HG02870 (cell line): Measurements from ENCODE around the gene TAS2R38.

ENCODE experiments used
- ATAC-seq: cut with Tn5 transposase; IDR thresholded peaks from one replicate; pipeline ENCODE4 v1.9.1; 2021; ENCODE audit warnings: mild to moderate bottlenecking, moderate library complexity; ENCODE audit not compliant: unreplicated experiment

The TAS2R38 gene

DNA sequence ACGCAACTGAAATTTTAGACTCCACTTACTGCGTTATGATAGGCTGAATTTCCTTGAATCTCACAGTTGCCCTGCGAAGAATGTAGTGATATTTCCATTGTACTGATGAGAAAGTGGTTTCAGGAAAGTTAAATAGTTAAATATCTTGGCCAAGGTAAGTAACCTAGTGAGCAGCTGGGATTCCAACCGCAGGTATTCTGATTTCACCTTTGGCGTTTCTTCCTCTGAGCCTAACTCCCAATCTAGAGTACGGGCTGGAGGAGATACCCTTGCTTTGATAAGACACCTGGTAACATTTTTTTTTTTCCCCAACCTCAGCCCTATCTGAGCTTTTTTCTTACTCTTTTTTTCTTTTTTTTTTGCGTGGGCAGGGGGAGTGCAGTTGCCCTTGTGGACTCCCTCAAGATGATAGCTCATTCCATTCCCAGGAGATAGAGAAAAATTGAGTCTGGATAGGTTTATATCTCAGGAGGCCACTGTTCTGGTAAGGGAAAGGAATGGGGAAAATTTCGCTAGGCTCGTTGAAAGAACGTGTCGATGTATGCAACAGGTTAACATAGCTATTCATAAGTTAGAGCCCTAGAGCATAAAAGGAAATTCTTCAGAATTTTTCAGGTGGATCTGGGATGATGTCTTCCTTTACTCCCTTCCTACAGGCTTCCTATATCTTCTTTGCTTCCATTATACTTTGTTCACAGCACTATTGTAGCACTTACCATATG, 3.1 kb upstream of the TAS2R38 start:
- no peak for ATAC-seq

DNA sequence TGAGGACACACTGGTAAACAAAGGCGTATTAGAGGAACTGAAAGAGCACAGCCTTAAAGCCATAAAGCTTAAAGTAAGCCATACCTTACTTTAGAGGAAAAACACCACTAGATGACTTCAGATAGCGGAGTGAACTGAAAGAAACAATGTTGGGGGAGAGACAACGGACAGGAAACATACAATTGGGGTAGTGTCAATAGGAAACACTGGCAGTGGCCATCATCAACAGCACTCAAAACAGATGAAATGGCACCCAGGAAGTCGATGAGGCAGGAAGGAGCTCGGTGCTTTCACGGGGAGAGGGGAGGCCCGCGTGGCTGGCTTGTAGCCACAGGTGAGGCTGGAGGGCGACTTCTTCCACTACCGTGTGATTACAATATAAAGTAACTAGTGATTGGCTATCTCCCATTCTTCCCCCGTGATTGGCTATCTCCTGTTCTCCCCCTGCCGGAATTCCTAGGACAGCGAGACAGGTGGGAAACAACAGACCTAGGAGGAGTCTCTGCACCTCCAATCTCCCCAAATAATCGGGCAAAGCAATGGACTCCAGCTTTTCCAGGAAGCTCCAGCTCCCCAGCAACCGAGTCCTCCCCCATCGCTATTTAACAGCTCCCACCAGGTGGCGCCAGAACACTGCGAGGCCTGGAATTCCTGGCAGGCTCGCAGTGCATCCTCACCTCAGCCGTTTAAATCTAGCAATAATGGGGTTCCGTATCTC, 2.4 kb upstream of the TAS2R38 start:
- peak; percentile 72 for ATAC-seq

DNA sequence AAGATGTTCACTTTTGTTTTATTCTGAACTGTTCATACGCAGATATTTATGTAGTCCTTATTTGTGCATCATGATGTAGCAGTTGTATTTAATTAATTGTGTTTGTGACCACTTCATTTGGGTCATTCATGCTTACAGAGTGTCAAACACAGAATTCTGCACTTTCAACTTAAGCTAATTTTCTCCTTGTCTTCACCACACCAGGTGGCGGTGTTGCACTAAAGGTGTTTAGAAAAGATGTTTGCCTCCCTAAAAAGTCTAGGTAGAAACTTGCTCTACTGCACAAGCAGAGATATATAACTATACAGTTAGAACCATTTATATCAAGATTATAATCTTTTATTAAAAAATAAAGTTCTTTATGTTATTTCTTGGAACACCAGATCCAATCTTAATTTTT, 1.3 kb upstream of the TAS2R38 start:
- ATAC-seq = no peak

DNA sequence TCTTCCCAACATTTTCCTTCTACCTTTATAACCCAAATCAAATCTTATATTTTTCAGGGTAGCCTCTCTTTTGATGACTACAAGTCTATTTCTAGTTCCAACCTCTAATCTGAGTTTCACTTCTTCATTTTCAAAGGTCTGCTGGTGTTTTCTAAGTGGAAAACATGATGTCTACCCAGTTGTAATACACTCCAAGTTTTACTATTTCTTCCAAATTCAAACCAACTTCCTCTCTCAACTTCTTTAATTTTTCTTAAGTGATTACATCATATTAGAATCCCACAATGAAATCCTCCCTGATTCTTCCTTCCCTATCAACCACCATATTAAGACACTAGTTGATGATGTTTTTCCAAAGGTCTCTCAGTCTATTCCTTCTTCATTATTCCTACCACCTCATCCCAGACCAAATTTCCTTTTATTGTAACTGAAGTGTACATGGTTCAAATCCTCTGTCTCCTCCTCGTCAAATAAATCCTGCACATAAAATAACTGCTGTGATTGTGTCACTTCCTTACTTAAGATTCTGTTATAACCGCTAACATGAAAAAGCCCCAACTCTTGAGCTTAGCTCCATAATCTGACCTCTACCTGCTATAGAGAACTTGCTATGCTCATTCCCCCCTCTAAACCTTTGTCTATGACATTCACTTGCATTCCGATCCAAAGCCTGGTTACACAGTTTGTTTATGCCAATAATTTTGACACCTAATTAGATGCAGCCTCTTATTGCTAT, 12.7 kb downstream of the TAS2R38 start:
- ATAC-seq = peak; percentile 85

DNA sequence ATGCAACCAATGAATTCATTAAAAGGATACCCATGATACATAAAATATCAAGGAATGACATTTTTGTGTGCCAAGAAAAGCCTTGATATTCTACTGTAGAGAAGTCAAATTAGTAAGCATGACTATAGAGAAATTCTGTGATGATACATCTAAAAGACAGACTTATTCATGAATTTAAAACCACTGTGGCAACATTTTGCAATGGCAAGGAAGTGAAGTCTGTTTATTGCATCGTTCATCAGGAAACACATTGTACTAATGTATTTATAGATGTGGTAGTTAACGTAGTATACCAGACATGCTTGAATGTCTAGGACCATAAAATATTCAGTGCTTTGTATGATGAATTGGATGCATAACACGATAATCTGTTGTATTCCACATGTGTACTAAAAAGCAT, 17.5 kb downstream of the TAS2R38 start:
- no peak for ATAC-seq

DNA sequence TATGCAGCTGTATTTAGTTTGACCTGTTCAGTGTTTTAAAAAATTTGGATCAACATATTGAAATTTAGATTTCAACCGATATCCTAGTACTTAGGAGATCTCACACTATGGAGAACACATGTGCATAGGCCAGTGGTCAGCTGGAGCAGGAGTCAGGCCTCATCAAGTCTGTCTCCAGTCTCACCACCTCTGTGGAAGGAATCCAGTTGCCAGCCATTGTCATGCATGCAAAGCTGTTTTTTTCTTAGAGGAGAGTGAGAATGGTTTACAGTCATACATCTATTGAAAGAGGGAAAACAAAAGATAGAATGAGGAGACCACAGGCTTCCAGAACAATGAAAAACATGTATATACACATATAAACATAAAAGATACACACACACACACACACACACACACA, 19.2 kb downstream of the TAS2R38 start:
- no peak for ATAC-seq

DNA sequence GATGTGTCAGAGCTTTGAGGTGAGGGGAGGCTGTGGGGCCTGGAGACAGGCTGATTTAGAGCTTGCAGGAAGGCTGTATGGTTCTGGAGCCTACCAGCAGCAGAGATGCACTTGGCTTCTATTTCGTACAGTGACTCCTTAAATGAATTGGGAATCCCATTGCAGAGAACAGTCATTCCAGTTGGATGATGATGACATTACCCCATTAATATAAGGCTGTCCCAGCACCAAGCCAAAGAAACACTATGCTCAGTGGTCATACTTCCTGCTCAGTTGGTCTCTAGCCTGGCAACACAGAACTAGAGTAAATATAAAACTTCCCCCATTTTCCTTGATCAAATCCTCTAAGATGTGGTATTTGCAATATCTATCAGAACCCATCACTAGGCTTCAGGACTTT, 21.1 kb downstream of the TAS2R38 start:
- no peak for ATAC-seq

DNA sequence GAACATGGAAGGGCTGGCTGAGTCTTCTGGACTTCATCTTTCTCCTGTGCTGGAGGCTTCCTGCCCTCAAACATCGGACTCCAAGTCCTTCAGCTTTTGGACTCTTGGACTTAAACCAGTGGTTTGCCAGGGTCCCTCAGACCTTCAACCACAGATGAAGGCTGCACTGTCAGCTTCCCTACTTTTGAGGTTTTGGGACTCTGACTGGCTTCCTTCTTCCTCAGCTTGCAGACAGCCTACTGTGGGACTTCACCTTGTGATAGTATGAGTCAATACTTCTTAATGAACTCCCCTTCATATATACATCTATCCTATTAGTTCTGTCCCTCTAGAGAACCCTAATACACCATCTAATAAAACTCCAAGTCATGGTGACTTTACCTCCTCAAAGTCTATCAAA, 22.8 kb downstream of the TAS2R38 start:
- no peak for ATAC-seq

DNA sequence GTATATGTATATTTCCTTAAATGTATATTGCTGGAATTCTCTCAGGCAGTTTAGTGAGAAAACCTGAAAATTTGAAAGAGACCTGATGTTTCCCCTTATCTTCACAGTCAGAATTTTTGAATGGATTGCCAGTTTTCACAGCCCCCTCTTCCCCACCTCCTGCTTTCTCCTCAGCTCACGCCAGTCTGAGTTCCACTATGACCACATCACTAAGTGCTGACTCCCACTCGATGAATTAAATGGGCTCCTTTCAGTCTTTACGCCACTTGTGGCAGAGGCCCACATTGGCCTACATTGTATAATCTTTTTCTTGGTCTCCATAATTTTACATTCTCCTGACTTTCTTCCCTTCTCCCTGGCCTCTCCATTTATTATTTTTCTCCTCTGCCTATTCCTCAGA, 23.7 kb downstream of the TAS2R38 start:
- ATAC-seq = no peak

DNA sequence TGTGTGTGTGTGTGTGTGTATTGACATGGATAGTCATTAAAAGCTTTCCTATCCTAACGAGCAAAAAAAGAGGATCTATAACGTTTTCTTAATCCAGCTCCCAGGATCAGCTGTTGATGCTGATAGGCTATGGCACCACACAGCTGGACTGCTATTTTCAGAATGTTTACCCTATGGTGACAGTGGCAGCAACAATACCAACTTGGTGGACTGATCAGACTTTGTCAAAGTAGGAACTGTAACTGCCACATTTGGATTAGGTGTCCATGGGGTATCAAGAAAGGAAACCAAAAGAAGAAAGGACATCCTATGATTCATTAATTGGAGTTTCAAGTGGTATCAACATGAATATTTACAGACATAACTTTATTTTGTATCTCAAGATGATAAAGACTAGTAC, 24.1 kb downstream of the TAS2R38 start:
- ATAC-seq = no peak

DNA sequence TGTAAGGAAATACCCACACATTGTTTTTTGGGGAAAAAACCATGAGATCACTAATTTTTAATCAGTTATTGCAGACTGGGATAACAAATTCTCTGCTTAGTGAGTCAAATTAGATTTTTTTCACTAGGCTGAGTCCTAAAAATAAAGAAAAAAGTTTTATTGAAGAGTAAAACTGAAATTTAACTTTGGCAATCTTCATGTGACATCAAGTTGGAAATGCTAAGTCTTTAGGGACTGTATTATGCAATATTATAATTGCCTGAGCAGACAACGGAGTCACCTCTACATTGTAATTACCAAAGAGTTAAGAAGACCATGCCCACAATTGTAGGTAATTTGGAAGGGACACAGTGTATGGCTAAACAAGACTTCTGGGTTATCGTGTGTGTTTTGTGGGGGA, 24.6 kb downstream of the TAS2R38 start:
- ATAC-seq = no peak

DNA sequence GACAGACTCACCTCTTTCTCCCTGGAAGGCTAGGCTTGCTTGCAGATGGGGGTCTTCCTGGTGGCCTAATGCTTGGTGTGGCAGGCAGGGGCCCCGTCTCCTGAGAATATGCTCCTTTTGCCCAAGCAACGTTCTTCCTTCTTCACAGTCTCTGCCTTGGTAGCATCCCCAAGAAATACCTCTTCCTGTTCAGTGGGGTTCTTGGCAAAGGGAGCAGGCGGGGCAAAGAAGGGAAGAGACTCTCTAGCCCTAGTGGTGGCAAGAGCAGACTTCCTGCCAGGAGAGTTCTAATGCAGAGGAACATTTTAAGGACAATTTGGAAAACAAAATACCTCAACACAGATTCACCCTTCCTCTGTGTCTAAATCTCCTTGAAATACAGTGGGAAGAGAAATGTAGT, 26.8 kb downstream of the TAS2R38 start, which contains the start of gene CLEC5A:
Gene CLEC5A (minus strand): TSS at position 179 of the 400 bp plus-strand sequence. CDS start 682 bp downstream, outside the sequence.
- no peak for ATAC-seq

DNA sequence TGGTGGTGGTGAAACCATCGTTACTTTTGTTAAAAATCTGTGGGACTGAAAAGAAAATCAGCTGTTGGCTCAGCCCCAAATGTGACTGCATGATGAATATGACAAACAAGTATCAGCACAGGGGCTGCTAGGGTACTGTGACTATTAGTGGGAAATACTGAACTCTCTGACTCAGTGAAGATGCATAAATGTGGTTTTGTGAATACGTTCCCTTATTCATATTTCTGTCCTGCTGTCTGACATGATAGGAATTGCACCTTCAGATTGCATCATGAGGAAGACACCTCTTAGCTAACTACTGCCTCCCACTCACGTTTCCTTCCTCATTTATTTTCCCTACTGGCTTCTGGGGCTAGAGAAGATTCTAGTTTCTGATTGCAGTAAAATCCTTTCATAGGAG, 28.2 kb downstream of the TAS2R38 start:
- ATAC-seq = no peak

DNA sequence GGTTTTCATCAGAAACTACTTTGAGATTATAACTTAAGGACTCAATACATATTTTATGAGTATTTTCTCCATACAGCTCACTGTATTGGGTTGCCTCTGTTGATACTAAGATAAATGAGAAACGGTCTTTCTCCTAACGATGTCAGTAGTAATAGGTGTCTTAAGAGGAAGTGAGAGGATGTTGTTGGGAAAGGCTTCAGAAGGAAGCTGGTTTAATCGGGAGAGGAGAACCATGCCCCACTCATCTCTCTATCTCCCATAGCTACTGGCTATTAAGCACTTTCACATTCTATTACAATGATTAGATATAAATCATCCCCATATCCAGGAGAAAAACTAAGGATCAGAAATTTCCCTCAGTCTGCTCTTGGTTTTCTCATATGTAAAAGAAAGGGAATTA, 28.8 kb downstream of the TAS2R38 start:
- no peak for ATAC-seq

DNA sequence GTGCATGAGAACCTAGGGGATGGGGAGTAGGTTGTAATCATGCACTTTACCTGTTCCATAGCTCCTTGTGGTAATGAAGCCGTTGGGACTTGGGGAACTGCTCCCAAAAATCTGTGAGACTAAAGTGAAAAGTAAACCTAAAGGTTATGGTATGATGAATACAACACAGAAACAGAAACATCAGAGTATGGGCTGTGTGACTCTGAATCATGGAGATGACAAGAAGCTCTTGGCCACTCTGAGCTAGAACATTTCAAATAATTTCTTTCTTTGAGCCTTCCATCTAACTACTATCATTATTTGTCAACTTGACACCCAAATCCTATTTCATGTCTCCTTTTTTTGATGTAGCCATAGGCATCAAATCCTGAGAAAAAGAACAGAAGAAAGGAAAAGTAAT, 29.7 kb downstream of the TAS2R38 start:
- no peak for ATAC-seq

DNA sequence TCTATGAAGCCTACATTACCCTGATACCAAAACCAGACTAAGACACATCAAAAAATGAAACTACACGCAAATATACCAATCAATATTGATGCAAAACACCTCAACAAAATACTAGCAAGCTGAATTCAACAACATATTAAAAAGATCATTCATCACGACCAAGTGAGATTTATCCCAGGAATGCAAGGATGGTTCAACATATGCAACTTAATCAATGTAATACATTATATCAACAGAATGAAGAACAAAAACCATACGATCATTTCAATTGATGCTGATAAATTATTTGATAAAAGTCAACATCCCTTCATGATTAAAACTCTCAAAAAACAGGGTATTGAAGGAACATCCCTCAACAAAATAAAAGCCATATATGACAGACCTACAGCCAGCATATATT, 32.5 kb downstream of the TAS2R38 start:
- ATAC-seq = no peak

DNA sequence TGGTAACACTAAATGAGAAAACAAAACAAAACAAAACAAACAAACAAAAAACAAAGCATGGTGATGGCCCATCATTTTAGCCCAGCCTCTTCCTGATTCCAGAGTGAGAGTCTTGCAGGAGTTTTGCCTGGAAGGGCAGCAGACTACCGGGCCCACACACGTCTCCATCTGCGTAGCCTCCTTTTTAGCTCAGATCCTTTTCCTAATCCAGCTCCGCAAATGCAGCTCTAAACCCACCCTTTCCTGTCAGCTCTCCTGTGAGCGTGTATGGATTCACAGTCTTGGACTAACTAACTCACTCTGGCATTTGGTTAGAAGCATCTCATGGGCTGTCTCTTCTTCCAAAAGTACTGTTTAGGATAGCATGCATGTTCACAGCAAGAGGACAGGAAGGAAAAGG, 43.4 kb downstream of the TAS2R38 start:
- no peak for ATAC-seq

DNA sequence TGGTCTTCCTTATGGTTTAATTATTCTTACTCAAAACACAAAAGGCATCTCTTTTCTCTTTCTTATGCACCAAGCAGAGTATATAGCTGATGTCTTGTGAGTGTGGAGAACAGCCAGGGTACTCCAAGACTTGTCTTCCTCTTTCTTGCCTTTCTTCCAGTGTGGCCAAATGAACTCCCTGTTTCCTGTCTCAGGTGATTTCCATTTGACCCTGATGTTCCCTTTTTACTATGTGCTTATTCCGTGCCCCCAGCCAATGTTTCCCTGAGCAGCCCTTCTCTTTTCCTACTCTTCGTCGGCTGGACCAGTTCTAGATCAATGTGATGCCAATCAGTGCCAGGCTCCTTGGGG, 44.8 kb downstream of the TAS2R38 start:
- no peak for ATAC-seq

DNA sequence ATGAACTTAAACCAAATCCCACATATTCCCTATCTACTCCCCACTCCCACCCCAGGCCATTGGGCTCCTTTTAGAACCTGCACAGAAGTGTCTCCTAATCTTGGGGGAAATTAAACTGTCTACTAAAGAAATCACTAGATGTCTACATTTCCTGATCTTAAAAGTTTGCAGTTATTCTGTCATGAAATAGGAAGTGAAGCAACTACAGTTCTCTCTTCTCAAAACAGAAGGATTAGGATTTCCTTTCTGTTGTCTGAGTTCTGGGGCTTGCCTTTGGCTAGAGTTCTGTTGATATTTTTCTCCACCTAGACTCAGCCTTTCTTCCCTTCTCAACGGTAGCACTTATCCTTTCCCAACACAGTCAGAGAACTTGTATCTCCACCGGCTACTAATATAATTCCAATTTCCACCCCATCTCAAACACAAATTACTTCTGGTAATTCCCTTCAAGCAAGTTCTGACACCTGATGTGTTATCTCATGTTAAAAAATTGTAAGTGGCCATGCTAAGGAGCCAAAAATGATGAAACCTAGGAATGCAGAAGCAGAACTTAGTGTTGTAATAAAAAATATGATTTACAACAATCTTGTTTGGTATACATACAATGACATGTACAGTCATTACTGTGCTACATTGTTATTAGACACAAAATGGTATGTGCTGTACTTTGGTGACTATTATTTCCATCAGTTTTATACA, 45.3 kb downstream of the TAS2R38 start:
- ATAC-seq = no peak
